HEK293T (cell line): Measurements from ENCODE around the gene PGAM2.
"Not testable (repeated sequence)": the region's sequence is repeated elsewhere in the genome, so short reads cannot be mapped to it uniquely, and the experiment has no call there.

ENCODE experiments used
- BHLHE40 ChIP-seq: fragments of 450-650 bp; IDR thresholded peaks from 2 replicates; pipeline ENCODE4 v1.6.1; 2016; ENCODE audit warnings: mild to moderate bottlenecking, moderate library complexity, borderline replicate concordance
- CTBP1 ChIP-seq: fragments of 450-650 bp; IDR thresholded peaks from 2 replicates; pipeline ENCODE4 v1.6.1; 2016; ENCODE audit warnings: borderline replicate concordance
- ELF4 ChIP-seq: fragments of 450-650 bp; IDR thresholded peaks from 2 replicates; pipeline ENCODE4 v1.6.1; 2017; ENCODE audit warnings: antibody characterized with exemption
- FOXA1 ChIP-seq: fragments of 450-650 bp; IDR thresholded peaks from 2 replicates; pipeline ENCODE4 v1.6.1; 2016; ENCODE audit warnings: mild to moderate bottlenecking
- FOXK2 ChIP-seq: fragments of 450-650 bp; IDR thresholded peaks from 2 replicates; pipeline ENCODE4 v1.6.1; 2016; ENCODE audit warnings: mild to moderate bottlenecking
- FOXM1 ChIP-seq: fragments of 450-650 bp; IDR thresholded peaks from 2 replicates; pipeline ENCODE4 v1.6.1; 2017; ENCODE audit warnings: mild to moderate bottlenecking, borderline replicate concordance
- L3MBTL2 ChIP-seq: fragments of 450-650 bp; conservative IDR thresholded peaks from 2 replicates; pipeline ENCODE4 v1.6.1; 2016; ENCODE audit warnings: mild to moderate bottlenecking
- NFRKB ChIP-seq: fragments of 450-650 bp; IDR thresholded peaks from 2 replicates; pipeline ENCODE4 v1.6.1; 2016; ENCODE audit warnings: mild to moderate bottlenecking, moderate library complexity
- PKNOX1 ChIP-seq: fragments of 450-650 bp; IDR thresholded peaks from 2 replicates; pipeline ENCODE4 v1.6.1; 2016
- SP1 ChIP-seq: fragments of 450-650 bp; IDR thresholded peaks from 2 replicates; pipeline ENCODE4 v1.6.1; 2017
- SUZ12 ChIP-seq: fragments of 450-650 bp; IDR thresholded peaks from 2 replicates; pipeline ENCODE4 v1.6.1; 2016; ENCODE audit warnings: mild to moderate bottlenecking
- TARDBP ChIP-seq: fragments of 450-650 bp; IDR thresholded peaks from 2 replicates; pipeline ENCODE4 v1.6.1; 2016

- not testable (repeated sequence) for TF ChIP-seq SP1, FOXM1, NFRKB, BHLHE40, FOXA1, TARDBP, FOXK2, ELF4, L3MBTL2, SUZ12, PKNOX1, CTBP1
These were observed 50.3 kb downstream of the PGAM2 start for GRCh38 chr7:44015090-44015489.
